Measurements from ENCODE around the gene ABRACL.

GRCh38 chr6:138981416-138981815 is 47.1 kb upstream of the ABRACL start:
- TF ChIP-seq EP300 (IDR thresholded peaks at IDR 0.05) (no peak), CTCF (IDR thresholded peaks at IDR 0.05) (no peak)

Data from esophagus muscularis mucosa (tissue), 3 donors.